ENCODE data around the gene SFXN2.

Gene SFXN2

DNA sequence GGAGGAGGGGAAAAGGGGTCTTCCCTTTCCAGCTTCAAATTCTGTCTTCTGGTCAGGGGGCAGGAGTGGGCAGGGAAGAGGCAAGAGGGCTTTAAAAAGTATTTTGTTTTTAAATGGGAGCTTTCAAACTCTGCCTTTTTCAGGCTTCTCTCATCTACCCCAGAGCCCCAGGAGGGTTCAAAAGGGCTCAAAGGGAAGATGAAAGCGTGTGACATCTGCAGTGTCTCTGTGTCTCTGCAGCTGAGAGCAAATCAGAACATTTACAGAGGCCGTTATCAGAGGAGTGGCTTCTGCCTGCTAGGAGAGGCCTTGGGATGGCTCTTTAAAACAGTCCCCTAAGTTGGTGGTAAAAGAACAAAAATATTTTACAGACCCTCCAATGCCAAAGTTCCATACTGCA is 39.9 kb upstream of the SFXN2 start:
- peak overlapping the region; percentile 89 for H3K27ac ChIP-seq (ENCODE audit: low read length)

DNA sequence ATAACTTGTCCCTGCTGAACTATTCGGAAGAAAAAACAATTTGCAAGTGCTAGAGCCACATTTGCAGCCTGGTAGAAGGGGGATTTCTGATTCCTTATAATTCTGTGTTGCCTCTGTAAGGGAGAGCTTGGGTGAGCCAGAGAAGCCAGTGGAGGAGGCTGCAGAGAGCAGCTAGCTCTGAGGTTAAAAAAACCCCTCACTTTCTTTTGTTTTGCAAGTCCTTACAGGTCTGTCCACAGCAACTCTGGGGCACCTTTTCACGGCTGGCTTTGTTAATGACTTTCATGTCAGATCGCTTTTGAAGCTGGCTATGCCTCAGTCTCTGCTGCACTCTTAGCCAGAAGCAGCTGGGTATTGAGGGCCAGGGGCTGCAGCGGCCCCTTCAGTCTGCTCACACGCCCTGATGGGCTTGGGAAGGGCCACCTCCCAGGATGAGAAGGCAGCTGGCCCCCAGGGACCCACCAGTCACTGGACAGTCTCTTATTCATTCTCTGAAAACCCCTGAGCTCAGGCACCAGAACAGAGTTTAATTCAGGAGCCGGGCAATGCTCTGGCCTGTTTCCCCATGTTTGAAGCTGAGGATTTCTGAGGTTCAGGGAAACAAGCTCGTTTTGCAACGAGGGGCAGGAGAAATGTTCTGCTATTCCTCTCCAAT is 39.3 kb upstream of the SFXN2 start:
- no peaks in the 10 kb centered on the region for H3K36me3 ChIP-seq (ENCODE audit: control insufficient read depth in 1 of 2, insufficient read depth in 2 of 2, low read length in 2 of 2)
- H3K4me3 ChIP-seq (ENCODE audit: low read depth in 1 of 2, low read length in 2 of 2) = peak overlapping the region; percentile 56 to 60
- H3K27ac ChIP-seq (ENCODE audit: low read length) = peak overlapping the region; percentile 89
- H3K9me3 ChIP-seq (ENCODE audit: control insufficient read depth in 1 of 2, low read length in 2 of 2) = no peaks in the 10 kb centered on the region
- peaks cover 27 to 49% of the 10 kb centered on the region in 2 donors for H3K4me1 ChIP-seq (ENCODE audit: control insufficient read depth in 1 of 2, insufficient read depth in 2 of 2, low read length in 2 of 2)
- H3K27me3 ChIP-seq (ENCODE audit: low read depth, low read length) = no peaks in the 10 kb centered on the region

More for the DNA sequence above, 39.9 kb upstream of the SFXN2 start:
- Histone ChIP-seq H3K9me3 (ENCODE audit: control insufficient read depth in 1 of 2, low read length in 2 of 2) (no peaks in the 10 kb centered on the region), H3K36me3 (ENCODE audit: control insufficient read depth in 1 of 2, insufficient read depth in 2 of 2, low read length in 2 of 2) (no peaks in the 10 kb centered on the region), H3K4me1 (ENCODE audit: control insufficient read depth in 1 of 2, insufficient read depth in 2 of 2, low read length in 2 of 2) (peaks cover 27 to 49% of the 10 kb centered on the region in 2 donors), H3K4me3 (ENCODE audit: low read depth in 1 of 2, low read length in 2 of 2) (peak overlapping the region; percentile 56 to 60), H3K27me3 (ENCODE audit: low read depth, low read length) (no peaks in the 10 kb centered on the region)

DNA sequence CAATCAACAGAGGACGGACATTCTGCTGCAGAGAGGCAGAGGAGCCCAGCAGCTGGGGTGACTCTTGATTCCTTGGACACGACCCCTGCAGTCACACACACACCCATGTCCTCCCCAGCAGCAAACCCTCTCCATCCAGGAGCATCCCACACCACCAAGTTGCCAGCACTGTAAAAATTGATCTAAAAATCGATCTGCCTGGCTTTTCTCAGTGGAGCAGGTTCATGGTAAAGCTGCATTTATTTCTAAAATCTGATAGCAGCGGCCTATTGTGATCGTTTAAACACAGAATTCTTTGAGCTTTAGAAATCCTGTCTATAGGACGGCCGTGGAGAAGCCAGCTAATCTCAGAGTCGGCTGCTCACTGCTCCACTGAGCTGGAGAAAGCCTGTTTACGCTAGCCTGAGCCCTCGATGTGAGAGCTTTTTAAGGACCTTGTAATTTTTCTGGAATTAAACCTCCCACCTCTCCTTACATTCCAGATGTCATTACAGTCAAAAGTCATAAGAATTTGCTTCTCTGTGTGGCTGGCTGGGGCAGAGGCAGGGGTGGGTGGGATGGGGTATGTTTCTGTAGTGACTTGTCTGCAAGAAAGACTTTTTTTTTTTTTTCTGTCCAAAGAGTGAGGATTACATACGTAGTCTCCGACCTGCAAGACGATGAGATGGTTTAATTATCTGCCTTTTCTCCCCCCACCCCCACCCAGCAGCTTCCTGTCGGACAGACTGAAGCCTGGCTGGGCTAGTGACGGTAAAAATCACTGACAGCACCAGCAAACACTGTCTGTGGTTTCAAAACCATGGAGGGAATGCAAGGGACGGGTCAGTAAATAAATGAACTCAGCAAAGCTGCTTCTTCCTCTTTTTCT is 38.5 kb upstream of the SFXN2 start:
- Histone ChIP-seq H3K27me3 (ENCODE audit: low read depth, low read length) (no peaks in the 10 kb centered on the region), H3K4me1 (ENCODE audit: control insufficient read depth in 1 of 2, insufficient read depth in 2 of 2, low read length in 2 of 2) (peaks cover 27 to 49% of the 10 kb centered on the region in 2 donors), H3K27ac (ENCODE audit: low read length) (peak overlapping the region; percentile 16), H3K9me3 (ENCODE audit: control insufficient read depth in 1 of 2, low read length in 2 of 2) (no peaks in the 10 kb centered on the region), H3K36me3 (ENCODE audit: control insufficient read depth in 1 of 2, insufficient read depth in 2 of 2, low read length in 2 of 2) (no peaks in the 10 kb centered on the region), H3K4me3 (ENCODE audit: low read depth in 1 of 2, low read length in 2 of 2) (peak overlapping the region in 1 of 2 donors; percentile 26)

DNA sequence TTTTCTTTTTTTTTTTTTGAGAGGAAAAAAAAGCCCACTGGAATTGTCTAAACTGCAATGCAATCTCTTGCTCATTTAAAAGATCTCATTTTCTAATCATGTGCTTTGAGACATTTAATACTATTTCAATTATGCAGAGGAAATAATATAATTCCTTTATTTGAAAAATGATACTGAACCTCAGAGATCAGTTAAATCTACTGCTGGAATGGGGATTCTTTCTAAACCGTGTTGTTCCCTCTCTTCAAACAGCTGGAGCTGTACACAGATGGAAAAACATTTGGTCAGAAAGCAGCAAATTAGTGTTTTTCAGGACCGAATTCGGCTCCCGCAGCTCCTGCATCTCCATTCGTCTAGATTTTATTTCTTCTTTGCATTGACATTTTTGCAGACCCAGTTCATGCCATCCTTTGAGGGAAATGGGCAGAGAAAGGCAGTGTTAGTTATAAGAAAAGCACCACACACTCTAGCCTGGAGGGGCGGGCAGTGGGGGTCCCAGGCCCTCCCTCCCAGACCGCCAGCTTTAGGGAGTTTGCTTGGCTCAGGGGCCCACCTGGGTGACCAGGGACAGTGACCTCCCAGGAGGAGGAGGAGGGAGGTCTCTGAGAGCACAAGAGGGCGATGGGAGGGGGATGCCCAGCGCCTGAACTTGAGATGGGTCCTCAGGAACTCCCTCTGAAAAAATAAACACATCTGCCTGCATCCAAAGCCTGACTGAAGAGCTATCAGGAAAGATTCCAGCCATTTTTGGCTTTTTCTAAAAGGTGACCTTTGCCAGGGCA is 37.7 kb upstream of the SFXN2 start:
- peaks cover 27 to 49% of the 10 kb centered on the region in 2 donors for H3K4me1 ChIP-seq (ENCODE audit: control insufficient read depth in 1 of 2, insufficient read depth in 2 of 2, low read length in 2 of 2)
- H3K27ac ChIP-seq (ENCODE audit: low read length) = peak overlapping the region; percentile 16
- H3K4me3 ChIP-seq (ENCODE audit: low read depth in 1 of 2, low read length in 2 of 2) = peak overlapping the region in 1 of 2 donors; percentile 8
- H3K36me3 ChIP-seq (ENCODE audit: control insufficient read depth in 1 of 2, insufficient read depth in 2 of 2, low read length in 2 of 2) = peaks cover 0 to 4% of the 10 kb centered on the region in 2 donors
- no peaks in the 10 kb centered on the region for H3K27me3 ChIP-seq (ENCODE audit: low read depth, low read length)
- no peaks in the 10 kb centered on the region for H3K9me3 ChIP-seq (ENCODE audit: control insufficient read depth in 1 of 2, low read length in 2 of 2)

DNA sequence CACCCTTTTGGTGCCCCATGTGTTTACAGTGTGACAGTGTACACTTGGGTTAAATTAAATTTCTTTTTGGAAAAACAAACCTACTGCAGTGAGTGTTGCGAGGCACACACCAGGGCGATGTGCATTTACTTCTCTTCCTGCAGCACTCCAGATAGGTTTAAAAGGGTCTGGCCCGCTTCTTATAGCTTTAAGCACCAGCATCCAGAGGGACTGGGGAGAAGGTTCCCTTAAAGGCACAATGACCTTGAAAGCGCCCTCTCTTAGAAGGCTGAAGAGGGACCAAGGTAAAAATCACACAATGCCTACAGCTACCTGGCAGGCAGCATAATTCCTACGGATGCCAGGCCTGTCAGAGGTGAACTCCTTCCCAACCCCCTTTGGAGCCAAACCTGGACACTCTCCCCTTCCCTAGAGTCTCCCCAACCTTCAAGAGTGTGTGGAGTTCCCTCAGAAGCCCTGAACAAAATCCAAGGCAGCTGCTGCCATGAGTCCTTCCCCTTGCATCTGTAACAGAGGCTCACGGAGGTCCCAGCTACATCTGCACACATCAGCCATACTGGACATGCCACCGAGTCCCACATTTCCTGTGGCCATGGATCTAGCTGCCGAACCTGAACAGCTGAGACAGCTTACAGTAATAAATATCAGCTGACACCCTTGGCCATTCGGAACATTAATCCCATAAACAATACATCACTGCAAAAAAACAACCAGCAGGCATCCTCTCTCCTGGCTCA is 36.9 kb upstream of the SFXN2 start:
- H3K9me3 ChIP-seq (ENCODE audit: control insufficient read depth in 1 of 2, low read length in 2 of 2) = no peaks in the 10 kb centered on the region
- peaks cover 0 to 12% of the 10 kb centered on the region in 2 donors for H3K36me3 ChIP-seq (ENCODE audit: control insufficient read depth in 1 of 2, insufficient read depth in 2 of 2, low read length in 2 of 2)
- H3K27me3 ChIP-seq (ENCODE audit: low read depth, low read length) = no peaks in the 10 kb centered on the region
- H3K4me1 ChIP-seq (ENCODE audit: control insufficient read depth in 1 of 2, insufficient read depth in 2 of 2, low read length in 2 of 2) = peaks cover 27 to 49% of the 10 kb centered on the region in 2 donors
- no peak overlapping the region for H3K4me3 ChIP-seq (ENCODE audit: low read depth in 1 of 2, low read length in 2 of 2)
- peak overlapping the region; percentile 3 for H3K27ac ChIP-seq (ENCODE audit: low read length)

DNA sequence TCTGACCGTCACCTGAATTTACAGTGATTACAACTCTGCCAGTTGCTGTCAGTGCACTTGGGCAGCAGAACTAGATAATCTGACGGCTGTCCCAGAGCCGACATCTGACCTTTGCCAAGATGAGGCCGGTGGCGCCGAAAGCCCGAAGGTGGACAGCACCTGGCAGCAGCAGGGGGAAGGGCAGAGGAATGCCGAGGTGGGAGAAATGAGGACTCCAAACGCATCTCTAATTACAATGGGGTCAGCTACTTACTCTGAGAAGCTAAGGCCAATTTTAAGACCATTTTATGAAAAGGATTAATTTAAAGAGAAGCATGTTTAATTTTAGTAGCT is 36.4 kb upstream of the SFXN2 start:
- peaks cover 0 to 17% of the 10 kb centered on the region in 2 donors for H3K36me3 ChIP-seq (ENCODE audit: control insufficient read depth in 1 of 2, insufficient read depth in 2 of 2, low read length in 2 of 2)
- H3K9me3 ChIP-seq (ENCODE audit: control insufficient read depth in 1 of 2, low read length in 2 of 2) = no peaks in the 10 kb centered on the region
- H3K4me1 ChIP-seq (ENCODE audit: control insufficient read depth in 1 of 2, insufficient read depth in 2 of 2, low read length in 2 of 2) = peaks cover 25 to 49% of the 10 kb centered on the region in 2 donors
- H3K4me3 ChIP-seq (ENCODE audit: low read depth in 1 of 2, low read length in 2 of 2) = no peak overlapping the region
- H3K27me3 ChIP-seq (ENCODE audit: low read depth, low read length) = no peaks in the 10 kb centered on the region
- H3K27ac ChIP-seq (ENCODE audit: low read length) = no peak overlapping the region

DNA sequence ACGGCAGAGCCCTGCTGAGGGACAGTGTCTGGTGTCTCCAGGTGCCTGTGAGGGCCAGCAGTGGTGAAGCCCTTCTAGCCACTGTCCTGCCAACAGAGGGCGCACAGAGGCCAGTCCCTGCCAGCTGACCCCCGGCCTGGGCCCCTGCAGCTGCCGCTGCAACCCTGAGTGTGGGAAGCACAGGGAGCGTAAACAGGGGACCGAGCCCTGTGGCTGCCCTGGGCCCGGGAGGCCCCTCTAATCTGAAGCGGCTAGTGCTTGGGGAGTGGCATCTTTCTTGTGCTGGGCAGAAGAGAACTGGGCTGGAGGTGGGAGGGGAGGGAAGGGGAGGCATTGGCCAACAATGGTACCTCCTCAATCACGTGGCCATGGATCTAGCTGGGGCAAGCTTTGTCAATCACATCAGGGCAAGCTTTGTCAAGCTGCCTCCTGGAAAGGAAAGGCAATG is 35.6 kb upstream of the SFXN2 start:
- Histone ChIP-seq H3K4me1 (ENCODE audit: control insufficient read depth in 1 of 2, insufficient read depth in 2 of 2, low read length in 2 of 2) (peaks cover 17 to 42% of the 10 kb centered on the region in 2 donors), H3K4me3 (ENCODE audit: low read depth in 1 of 2, low read length in 2 of 2) (no peak overlapping the region), H3K9me3 (ENCODE audit: control insufficient read depth in 1 of 2, low read length in 2 of 2) (no peaks in the 10 kb centered on the region), H3K36me3 (ENCODE audit: control insufficient read depth in 1 of 2, insufficient read depth in 2 of 2, low read length in 2 of 2) (peaks cover 0 to 21% of the 10 kb centered on the region in 2 donors), H3K27ac (ENCODE audit: low read length) (peak overlapping the region; percentile 7), H3K27me3 (ENCODE audit: low read depth, low read length) (no peaks in the 10 kb centered on the region)

DNA sequence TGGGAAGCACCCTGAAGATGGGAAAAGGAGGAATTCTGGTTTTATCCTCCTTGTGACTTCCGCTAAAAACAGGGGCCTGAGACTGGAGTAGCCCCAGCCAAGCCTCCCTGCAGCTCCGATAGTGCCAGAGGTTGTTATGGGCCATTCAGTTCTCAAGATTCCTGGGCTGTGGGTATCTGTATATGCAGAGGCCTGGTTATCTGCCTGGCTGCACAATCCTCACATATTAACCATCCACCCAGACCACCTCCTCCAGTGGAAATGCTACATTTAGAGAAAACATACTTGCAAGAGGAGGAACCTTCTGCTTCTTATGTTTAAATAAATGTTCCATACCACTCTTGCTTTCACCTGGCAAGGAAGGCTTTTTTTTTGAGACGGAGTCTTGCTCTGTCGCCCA is 34.8 kb upstream of the SFXN2 start:
- H3K4me1 ChIP-seq (ENCODE audit: control insufficient read depth in 1 of 2, insufficient read depth in 2 of 2, low read length in 2 of 2) = peaks cover 13 to 34% of the 10 kb centered on the region in 2 donors
- H3K27me3 ChIP-seq (ENCODE audit: low read depth, low read length) = no peaks in the 10 kb centered on the region
- peaks cover 0 to 21% of the 10 kb centered on the region in 2 donors for H3K36me3 ChIP-seq (ENCODE audit: control insufficient read depth in 1 of 2, insufficient read depth in 2 of 2, low read length in 2 of 2)
- no peak overlapping the region for H3K4me3 ChIP-seq (ENCODE audit: low read depth in 1 of 2, low read length in 2 of 2)
- no peaks in the 10 kb centered on the region for H3K9me3 ChIP-seq (ENCODE audit: control insufficient read depth in 1 of 2, low read length in 2 of 2)
- H3K27ac ChIP-seq (ENCODE audit: low read length) = no peak overlapping the region

DNA sequence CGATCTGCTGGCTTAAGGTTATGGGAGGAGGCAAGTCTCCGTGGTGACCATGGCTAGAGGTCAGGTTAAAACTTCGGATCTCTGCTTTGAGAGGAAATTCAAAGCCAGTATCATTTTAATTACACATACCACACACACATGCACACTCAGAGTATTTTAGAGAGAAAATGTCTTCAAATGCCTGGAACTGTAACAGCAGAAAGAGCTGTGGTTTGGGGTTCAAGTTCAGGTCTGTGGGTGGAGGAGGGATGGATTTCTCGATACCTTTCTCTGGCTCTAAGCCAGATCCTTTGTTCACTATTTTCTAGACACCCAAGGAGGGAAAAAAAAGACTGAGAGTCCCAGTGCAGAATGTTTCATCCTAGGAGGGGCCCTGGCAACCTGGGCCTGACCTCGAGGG is 32.7 kb upstream of the SFXN2 start:
- Histone ChIP-seq H3K27ac (ENCODE audit: low read length) (no peak overlapping the region), H3K36me3 (ENCODE audit: control insufficient read depth in 1 of 2, insufficient read depth in 2 of 2, low read length in 2 of 2) (peaks cover 0 to 28% of the 10 kb centered on the region in 2 donors), H3K4me3 (ENCODE audit: low read depth in 1 of 2, low read length in 2 of 2) (no peak overlapping the region), H3K9me3 (ENCODE audit: control insufficient read depth in 1 of 2, low read length in 2 of 2) (no peaks in the 10 kb centered on the region), H3K27me3 (ENCODE audit: low read depth, low read length) (no peaks in the 10 kb centered on the region), H3K4me1 (ENCODE audit: control insufficient read depth in 1 of 2, insufficient read depth in 2 of 2, low read length in 2 of 2) (peaks cover 0 to 15% of the 10 kb centered on the region in 2 donors)

DNA sequence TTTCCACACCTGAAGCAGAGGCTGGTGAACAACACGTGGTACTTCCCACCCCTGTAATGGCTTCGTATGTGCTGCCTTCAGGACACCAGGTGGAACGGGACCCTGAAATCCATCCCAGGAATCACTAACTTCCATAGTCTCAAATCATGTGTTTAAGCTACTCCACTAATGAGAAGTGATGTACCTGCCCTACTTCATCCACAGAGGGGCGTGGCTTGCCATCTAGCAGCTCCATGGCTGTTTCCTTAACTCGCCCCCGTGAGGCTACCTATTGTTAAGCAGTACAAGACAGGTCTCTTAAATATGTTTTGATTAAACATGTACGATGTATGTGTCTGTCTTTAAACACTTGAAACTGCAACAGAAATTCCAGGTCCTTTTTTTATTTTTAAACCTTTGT is 32.0 kb upstream of the SFXN2 start:
- Histone ChIP-seq H3K9me3 (ENCODE audit: control insufficient read depth in 1 of 2, low read length in 2 of 2) (no peaks in the 10 kb centered on the region), H3K27ac (ENCODE audit: low read length) (no peak overlapping the region), H3K27me3 (ENCODE audit: low read depth, low read length) (no peaks in the 10 kb centered on the region), H3K4me1 (ENCODE audit: control insufficient read depth in 1 of 2, insufficient read depth in 2 of 2, low read length in 2 of 2) (peaks cover 0 to 8% of the 10 kb centered on the region in 2 donors), H3K36me3 (ENCODE audit: control insufficient read depth in 1 of 2, insufficient read depth in 2 of 2, low read length in 2 of 2) (peaks cover 0 to 28% of the 10 kb centered on the region in 2 donors), H3K4me3 (ENCODE audit: low read depth in 1 of 2, low read length in 2 of 2) (no peak overlapping the region)
